Measurements from ENCODE around the gene PXDN.

PXDN gene

DNA sequence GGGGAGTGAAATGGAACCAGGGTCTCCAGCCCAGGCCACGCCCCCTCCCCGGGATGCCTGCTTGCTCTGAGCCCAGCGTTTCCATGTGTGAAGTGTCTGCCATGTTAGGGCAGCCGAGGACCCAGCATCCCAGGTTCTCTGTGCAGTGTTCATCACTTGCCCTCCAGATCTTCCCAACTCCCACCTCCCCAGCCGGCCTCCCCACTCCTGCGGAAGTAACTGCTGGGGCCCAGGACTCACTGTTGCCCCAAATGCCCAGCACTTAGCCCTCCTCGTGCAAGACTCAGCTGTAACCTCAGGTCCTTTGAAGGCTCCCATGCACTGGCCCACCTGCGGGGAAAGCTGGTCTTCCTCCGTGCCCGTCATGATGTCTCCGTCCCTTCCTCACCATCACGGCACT lies 9.7 kb upstream of the PXDN start:
- FAIRE-seq = no peak

DNA sequence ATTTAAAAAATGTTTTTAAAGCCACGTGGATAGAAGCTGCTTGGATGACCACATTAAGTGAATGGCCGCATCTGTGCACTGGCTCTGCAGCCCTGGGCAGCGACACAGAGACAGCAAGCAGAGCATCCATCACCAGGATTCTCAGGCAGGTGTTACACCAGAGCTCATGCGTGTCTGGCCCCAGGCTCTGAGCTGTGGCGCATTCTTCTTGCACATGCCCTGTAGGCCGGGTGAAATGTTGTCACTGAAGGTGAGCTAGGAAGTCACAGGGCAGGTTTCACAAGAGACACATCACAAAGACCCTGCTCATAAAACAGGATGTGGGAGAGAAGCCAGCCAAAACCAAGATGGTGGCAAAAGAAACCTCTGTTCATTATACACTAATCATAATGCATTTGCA lies 8.4 kb upstream of the PXDN start:
- no peak for FAIRE-seq

DNA sequence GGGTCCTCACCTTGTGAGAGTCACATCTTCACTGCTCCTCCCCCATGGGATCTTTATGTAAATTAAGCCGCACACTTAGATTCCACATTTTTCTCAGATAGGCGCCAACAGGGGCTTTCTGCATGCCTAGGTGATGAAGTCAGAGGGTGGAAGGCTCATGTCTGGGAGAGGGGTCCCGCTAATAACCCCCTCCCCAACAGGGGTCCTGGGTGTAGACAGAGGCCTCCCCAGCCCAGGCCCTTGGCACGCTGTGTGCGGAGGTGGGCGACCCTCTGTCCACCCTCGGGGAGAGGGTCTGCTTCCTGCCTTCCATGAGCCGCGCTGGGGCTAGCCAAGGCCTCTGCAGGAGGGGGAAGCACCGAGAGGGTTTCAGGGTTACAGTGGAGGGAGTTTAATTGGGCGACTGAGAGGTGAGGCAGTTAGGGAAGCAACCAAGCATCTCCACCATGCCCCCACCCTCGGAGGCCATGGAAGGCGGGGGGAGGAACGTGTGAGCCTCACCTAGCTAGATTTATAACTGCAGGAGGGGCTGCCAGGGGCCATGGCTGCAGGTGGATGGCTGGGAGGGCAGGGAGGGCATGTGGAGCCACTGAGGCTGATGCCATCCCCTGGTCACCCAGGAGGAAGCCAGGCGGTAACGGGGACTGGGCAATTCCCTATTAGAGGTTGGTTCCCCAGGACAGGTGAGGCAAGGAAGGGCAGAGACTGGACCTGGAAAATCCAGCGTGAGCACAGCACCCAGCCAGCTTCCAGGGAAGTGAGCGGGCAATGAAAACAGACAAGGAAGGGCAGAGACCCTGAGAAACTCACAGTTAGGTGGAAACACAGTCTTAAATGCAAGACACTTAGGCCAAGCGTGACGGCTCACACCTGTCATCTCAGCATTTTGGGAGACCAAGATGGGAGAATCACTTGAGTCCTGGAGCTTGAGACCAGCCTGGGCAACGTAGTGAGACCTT lies 7.7 kb upstream of the PXDN start:
- FAIRE-seq = no peak

DNA sequence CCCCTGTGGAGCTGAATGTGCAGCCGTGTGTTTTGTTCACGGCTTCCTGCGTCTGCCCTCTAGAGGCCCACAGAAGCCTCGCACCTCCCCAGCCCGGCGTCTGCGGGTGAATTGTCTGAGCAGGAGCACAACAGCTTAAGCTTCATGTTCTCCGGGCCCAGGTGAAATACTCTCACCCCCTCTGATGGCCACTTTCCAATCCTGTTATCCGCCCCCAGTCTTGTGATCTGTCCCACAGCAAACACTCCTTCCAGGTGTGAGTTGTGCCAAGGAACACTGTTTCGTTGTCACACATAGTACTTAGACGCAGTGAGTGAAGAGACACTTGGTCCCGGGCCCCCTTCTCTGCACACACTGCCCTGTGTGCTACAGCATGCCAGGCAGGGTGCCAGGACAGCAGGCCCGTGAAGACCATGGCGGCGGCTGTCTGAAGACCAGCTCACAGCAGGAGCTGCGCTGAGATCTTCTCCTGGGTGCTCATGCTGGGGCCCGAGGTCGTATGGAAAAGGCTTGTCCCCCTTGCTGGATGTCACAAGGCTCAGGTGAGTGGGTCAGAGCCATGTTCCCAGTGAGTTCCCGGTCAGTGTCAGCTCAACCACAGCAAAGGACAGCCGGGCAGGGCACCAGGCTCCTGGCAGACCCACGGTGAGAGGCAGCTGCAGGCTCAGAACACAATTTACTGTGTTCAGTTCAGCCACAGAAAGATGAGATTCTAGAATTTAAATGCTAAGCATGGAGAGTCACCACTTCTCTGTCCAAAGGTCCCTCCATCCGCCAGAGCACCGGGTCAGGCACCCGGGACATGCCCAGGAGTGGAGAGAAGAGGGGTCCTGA lies 6.8 kb upstream of the PXDN start:
- FAIRE-seq = no peak

DNA sequence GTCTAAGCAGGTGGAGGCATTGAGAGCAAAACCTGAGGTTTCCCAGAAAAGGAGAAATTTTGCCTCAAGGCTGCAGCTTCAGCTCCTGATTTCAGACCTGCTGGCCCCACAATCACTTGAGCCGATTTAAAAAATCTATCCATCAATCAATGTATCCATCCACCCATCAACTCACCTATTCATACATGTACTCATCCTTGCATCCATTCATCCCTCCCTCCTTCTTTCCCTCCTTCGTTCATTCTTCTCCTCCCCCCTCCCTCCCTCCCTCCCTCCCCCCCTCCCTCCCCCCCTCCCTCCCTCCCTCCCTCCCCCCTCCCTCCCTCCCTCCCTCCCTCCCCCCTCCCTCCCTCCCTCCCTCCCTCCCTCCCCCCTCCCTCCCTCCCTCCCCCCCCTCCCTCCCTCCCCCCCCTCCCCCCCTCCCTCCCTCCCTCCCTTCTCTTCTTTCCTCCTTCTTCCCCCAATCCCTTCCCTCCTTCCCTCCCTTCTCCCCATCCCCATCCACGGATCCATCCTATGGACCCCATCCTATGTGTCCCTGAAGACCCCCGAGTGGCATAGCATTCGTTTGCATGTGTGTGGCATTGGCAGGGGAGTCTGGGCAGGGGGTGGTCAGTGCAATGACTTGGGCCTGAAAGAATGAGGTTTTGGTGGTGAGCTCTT lies 6.1 kb upstream of the PXDN start:
- no peak for FAIRE-seq

DNA sequence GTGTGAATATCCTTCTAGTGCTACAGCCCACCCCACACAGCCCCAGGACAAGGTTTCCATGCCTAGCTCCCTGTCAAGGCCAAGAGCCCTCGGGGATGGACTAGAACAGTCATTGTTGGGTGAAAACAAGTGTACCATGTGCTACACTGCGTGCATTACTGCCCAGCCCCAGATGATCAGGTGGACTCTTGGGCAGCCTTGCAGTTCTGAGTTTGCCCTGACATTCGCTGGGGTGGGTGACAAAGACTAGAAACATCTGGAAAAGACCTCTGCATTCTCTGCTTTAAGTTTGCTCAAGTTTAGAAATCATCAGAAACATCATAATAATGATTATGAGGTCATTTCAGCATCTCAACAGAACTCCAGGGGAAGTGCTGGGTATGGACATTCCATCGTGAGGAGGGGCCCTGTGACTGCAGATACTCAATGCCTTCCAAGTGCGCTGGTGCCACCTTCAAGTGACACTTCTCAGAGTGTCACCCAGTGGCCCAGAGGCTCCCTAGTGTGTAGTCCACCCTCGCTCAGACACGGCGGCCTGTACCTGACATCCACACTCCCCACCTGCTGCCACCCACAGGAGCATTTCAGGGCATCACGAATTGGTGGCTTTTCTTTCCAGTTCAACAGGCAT lies 5.3 kb upstream of the PXDN start:
- FAIRE-seq = no peak

DNA sequence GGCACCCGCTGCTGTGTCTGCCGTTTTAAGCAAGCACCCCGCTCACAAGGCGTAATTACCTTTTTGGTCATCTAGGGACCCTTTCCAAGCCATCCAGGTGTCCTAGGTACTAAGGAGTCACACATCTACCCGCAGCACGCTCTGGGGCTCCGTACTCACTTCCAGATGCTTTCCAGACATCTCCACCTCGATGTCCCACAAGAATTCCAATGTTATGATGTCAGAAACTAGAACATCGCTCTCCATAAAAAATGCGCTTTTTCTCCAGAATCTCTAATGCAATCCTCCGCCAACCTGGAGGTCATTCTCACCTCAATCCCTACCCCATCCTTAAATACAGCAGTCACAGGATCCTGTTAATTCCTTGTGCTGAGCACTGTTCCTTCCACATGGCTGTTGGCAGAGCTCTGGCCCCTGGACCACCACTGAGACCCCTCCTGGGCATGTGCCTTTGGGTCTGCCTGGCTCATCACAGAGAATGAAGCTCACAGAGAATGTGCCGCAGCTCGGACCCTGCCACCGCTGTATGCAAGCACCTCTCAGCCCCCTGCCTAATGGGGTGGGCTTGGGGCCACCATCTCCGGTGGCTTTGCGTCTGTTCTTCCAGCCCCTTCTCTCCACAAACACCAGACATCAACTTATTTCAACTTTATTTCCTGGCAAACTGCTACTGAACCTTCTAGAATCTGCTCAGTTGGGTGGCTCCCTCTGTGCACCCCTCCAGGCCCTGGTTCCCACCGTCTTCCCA lies 4.6 kb upstream of the PXDN start:
- FAIRE-seq = no peak

DNA sequence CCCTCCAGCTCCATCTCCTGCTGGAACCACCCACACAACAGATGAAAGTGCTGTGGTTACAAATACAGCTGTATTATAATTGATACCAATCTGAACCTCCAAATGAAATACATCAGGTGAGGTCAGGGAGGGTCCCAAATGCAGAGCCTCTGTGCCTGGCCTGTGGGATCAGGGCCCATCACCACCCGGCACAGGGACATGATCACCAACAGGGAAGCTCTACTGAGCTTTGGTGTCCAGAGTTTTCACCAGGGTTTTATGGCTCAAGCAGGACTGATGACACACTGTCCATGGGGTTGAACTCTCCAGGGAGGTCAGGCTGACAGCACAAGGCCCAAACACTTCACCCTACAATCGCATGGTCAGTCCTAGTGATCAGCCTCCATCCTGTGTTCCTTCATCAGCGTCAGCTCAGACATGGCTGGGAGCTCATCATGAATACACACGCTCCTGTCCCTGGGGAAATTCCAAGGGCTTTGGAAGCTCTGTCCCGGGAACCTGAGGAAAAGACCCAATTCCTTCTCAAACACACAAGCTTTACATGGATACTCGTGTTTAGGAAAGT lies 3.9 kb upstream of the PXDN start:
- FAIRE-seq = no peak

DNA sequence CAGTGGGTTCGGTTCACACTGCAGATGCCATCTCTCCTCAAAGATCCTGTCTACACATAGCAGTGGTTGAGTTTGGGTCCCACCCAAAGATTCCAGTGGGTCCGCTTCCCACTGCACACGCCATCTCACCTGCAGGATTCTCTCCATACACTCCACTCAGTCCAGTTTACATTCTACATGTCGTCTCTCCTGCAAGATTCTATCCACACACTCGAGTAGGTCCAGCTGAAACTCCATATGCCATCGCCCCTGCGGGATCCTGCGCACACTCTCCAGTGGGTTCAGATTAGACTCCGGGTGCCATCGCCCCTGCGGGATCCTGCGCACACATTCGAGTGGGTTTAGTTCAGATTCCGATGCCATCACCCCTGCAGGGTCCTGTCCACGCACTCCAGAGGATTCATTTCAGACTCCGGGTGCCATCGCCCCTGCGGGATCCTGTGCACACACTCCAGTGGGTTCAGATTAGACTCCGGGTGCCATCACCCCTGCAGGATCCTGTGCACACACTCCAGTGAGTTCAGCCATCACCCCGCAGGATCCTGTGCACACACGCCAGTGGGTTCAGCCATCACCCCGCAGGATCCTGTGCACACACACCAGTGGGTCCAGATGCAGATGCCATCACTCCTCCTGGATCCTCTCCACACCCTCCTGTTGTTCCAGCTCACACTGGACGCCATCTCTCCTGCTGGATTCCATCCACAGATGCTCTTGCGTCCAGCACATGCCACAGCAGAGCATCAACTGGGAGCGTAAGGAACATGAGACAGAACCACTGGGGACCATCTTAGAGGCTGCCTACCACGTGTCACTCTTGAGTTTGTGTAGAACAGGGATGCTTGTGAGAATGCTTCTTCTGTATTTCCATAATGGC lies 3.0 kb upstream of the PXDN start:
- FAIRE-seq = no peak

DNA sequence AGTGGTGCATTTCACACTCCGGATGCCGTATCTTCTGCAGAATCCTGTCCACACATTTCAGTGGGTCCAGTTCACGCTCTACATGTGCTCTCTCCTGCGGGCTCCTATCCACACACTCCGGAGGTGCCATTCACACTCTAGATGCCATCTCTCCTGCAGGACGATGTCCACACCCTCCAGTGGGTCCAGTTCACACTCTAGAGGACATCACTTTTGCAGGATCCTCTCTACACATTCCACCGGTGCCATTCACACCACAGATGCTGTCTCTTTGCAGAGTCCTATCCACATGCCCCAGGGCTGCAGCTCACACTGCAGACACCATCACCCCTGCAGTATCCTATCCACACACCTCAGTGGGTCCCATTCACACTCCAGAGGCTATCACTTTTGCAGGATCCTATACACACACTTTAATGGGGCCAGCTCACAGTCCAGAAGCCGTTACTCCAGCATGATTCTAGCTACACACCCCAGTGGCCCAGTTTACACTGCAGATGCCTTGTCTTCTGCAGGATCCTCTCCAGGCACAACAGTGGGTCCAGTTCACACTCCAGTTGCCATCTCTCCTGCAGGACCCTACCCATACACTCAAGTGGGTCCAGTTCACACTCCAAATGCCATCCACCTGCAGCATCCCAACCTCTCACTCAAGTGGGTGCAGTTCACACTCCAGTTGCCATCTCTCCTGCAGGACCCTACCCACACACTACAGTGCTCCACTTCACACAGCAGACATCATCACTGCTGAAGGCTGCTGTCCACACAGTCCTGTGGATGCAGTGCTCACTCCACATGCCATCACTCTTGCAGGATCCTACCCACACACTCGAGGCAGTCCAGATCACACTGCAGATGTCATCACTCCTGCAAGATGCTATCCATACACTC lies 2.1 kb upstream of the PXDN start:
- no peak for FAIRE-seq

DNA sequence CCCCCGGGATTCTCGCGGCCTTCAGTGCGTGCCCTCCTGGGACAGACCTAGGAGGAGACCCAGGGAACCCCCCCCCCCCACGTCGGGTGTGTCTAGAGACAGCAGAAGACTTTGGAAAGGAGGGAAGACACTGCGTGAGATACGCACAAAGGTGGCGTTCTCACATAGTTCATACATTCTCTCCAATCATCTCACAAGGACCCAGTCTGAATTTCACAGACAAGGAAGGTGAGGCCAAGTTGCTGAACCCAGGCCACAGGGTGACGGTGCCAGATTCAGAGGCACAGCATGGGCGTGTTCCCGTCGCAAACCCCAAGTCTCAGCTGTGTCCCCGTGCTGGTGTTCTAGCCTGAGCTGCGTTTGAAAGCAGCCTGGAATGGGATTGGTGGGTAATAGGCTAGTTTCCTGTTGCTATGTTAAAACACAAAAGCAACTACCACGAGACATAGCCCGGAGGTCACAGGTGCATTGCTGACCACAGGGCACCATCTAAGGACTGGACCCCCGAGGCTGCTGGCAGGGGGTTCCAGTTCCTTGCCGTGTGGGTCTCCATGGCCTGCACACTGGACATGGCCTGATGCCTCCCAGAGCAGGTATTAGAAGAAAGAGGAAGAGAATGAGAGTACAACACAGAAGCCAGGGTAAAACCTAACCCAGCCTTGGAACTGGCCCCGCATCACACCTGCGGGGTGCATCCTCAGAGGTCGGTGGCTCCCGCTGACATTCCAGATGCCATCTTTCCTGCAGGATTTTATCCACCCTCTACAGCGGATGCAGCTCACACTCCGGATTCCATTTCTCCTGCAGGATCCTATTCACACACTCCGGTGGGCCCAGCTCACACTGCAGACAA lies 1.1 kb upstream of the PXDN start:
- no peak for FAIRE-seq

DNA sequence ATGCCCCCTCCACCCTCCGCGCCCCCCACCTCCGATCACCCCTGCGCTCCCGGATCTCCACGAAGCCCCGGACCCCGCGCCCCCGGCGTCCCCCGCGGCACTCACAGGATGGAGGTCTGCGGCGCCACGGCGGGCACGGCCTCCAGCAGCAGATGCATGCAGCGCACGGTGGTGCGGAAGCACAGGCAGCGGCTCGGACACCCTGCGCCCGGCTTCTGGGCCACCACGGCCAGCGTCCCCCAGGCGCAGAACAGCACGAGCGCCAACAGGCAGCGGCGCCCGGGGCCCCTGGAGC lies 217 bp downstream of the PXDN start:
- no peak for FAIRE-seq

DNA sequence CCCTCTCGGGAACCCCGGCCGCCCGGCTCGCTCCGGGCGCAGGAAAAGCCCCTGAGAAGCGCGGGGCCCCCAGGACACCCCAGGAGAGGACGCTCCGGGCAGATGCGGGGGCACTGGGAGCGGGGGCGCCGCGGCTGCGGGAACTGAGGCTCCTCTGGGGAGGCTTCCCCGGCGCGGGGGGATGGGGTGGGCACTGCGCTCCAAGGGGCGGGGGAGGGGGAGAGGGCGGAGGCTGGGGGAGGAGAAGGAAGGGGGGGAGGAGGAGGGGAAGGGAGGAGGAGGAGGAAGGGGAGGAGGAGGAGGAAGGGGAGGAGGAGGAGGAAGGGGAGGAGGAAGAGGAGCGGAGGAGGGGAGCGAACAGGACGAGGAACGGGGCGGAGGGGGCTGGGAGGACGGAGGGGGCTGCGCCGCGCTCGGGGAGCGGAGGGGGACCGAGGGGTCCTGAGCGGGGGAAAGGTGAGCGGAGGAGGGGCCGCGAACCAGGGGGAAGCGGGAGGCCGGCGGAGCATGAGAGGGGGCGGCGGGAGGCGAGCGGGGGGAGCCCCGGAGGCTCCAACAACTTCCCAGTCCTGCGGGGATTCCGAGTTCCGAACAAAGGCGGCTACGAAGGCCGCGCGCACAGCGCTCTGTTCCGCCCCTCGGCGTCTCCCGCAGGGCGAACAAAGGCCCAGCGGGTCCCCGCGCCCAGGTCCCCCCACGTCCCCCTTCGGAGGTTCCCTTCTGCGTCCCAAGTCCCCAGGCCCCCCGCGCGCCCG lies 742 bp downstream of the PXDN start:
- FAIRE-seq = no peak

DNA sequence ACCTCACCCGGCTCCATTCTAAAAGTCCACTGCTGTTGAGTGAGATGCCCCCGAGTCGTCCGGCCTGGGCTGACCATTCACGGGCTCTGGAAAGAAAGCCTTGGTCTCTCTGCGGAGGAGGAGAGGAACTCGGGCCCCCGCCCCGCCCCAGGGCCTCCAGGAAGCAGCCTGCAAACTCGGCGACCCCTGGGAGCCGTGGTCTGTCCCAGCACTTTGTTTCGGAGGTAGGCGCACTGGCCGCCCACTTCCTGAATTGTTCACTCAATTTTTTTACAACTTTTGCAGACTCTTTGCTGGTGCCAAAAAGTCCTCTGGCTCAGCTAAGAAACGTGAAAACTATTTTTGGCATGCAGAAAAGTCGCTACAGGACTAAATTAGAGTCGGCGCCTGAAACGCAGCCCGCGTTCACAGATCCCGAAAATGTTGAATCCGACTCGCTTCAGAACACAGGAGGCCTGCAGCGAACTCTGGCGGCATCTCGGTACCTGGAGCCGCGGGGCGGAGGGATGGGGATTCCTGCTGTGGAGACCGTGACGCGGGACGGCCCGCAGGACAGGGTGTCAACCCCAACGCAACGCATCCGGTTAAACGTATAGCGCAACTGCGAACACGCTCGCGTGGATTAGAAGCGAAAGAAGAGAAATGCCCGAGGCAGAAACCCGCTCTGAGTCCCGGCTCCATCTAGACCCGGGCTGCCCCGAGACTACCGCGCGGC lies 1.5 kb downstream of the PXDN start:
- no peak for FAIRE-seq

DNA sequence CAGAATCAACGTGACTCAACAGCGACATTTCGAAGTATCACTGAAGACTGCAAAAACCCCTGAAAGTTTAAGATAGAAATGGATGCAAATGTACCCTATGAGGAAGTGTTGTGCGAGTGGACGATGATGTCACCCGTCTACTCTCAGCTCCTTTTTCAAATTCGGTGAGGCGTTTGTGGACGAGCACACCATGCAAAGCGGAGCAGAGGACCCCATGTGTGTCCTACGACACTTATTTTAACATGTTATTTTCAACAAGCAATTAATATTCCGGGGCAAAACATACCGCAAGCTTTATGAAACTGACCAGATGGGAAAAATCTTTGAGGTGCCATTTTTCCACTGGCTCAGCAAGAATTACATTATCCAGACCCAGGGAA lies 2.0 kb downstream of the PXDN start:
- no peak for FAIRE-seq

DNA sequence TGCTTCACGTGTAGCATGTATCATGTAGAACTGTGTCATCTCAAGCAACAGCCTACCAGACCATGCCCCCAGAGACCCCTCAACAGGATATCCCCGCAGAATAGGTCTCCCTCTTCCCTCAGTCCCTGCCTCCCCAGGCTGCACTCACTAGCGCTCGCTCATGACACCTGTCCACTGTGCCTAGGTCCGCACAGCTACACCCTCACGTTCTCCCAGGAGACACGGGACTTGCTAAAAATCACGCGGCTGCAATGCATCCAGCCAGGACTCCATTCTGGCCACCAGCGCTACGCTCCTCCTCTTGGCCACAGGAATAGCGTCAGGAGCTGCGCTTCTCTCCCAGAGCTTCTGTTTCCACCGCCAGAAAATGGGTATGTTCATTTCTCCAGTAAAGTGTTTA lies 2.5 kb downstream of the PXDN start:
- FAIRE-seq = no peak

All from G401.6 (cell line).